Hepatocyte (in vitro differentiated cells): ENCODE results near the gene GRK5.

Experiments used
- CTCF ChIP-seq: fragments of 200-600 bp; sonication (generic); IDR thresholded peaks from 2 replicates; pipeline ENCODE4 v1.5.1; 2016; ENCODE audit warnings: antibody characterized with exemption, mild to moderate bottlenecking; ENCODE audit not compliant: poor library complexity
- EZH2 ChIP-seq: fragments of 200-600 bp; sonication (generic); IDR thresholded peaks from 2 replicates; pipeline ENCODE4 v1.6.1; 2016; ENCODE audit warnings: antibody characterized with exemption, mild to moderate bottlenecking, borderline replicate concordance

- TF ChIP-seq EZH2 (no peak), CTCF (no peak)
Measured at GRCh38 chr10:119408969-119409371, 201.6 kb downstream of the GRK5 start.
